Measurements from ENCODE around the gene FPGS. TPM values are rescaled to one million over a fixed set of nuclear protein-coding genes. Genes with fewer than 3 reads are reported as not detected.

Gene FPGS
- total RNA-seq, 3 donors from 2014 or later (not counting 1 experiment from before 2014, with no cell fraction given) = 99.1 to 108 (median 107) TPM

DNA sequence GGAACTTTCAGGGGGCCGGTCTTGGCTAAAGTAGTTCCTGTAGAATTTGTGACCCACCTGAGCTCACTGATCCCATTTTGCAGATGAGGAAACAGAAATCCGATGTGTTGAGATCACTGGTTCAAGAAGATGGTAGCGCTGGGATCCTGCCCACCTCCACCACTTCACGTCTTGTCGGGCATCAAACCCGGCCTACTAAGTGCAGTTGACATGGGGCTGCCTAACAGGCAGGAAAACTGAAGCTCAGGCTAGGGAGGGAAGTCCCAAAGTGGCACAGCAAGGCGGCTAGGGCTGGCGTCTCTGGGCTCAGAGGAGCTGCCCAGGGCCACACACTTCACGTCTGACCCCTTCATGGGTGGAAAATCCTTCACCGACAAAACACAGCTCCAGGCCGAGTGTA, 52.3 kb downstream of the FPGS start:
- 79% methylated on average over 11 of the region's 11 CpGs for WGBS (ENCODE audit: insufficient coverage)
- peak overlapping the region; percentile 72 for H3K27ac ChIP-seq (ENCODE audit: low read length)
- intact Hi-C loops (cut with micrococcal nuclease) = no loop called here
- ATAC-seq = no peak
- H3K4me1 Mint-ChIP-seq = peaks cover 19 to 37% of the 10 kb centered on the region in 2 donors
- H3K27me3 ChIP-seq (ENCODE audit: control insufficient read depth, insufficient read depth, low read length) = no peaks in the 10 kb centered on the region
- no peaks in the 10 kb centered on the region for H3K36me3 ChIP-seq (ENCODE audit: control insufficient read depth, insufficient read depth, low read length)
- H3K4me3 ChIP-seq (ENCODE audit: low read length) = no peak overlapping the region
- H3K4me3 Mint-ChIP-seq = no peak overlapping the region
- peaks cover under 1% of the 10 kb centered on the region for H3K9me3 ChIP-seq (ENCODE audit: control insufficient read depth, insufficient read depth, low read length)
- DNase-seq = no peak
- H3K9me3 Mint-ChIP-seq = no peaks in the 10 kb centered on the region
- no peaks in the 10 kb centered on the region for H3K36me3 Mint-ChIP-seq
- peaks cover 74% of the 10 kb centered on the region for H3K4me1 ChIP-seq (ENCODE audit: control insufficient read depth, insufficient read depth, low read length)
- H3K27me3 Mint-ChIP-seq (ENCODE audit: low read depth in 2 of 2) = no peaks in the 10 kb centered on the region
- peak overlapping the region in 1 of 2 donors; percentile 87 for H3K27ac Mint-ChIP-seq
- no peak for TF ChIP-seq CTCF (IDR thresholded peaks at IDR 0.05)

DNA sequence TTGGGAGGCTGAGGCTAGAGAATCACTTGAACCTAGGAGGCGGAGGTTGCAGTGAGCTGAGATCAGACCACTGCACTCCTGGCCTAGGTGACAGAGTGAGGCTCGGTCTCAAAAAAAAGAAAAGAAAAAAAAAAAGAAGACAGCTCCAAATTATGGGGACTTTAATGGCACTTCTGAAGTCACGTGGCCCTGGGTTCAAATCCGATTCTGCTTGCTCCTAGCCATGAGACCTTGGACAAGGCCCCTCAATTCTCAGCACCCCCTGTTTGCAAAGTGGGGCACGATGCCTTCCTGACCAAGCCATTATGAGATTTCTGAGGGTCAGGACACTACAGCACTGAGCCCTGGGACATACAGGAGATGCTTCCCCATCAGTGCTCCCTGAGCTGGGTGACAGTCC, 52.8 kb downstream of the FPGS start:
- 95% methylated on average over 5 of the region's 5 CpGs for WGBS (ENCODE audit: insufficient coverage)
- peak overlapping the region; percentile 13 for H3K4me3 Mint-ChIP-seq
- intact Hi-C loops (cut with micrococcal nuclease) = no loop called here
- no peaks in the 10 kb centered on the region for H3K27me3 Mint-ChIP-seq (ENCODE audit: low read depth in 2 of 2)
- ATAC-seq (no peak), DNase-seq (no peak)
- no peak for TF ChIP-seq CTCF (IDR thresholded peaks at IDR 0.05)
- no peaks in the 10 kb centered on the region for H3K36me3 Mint-ChIP-seq
- H3K4me3 ChIP-seq (ENCODE audit: low read length) = no peak overlapping the region
- H3K27me3 ChIP-seq (ENCODE audit: control insufficient read depth, insufficient read depth, low read length) = no peaks in the 10 kb centered on the region
- H3K27ac Mint-ChIP-seq = peak overlapping the region; percentile 51 to 87
- H3K27ac ChIP-seq (ENCODE audit: low read length) = peak overlapping the region; percentile 12
- no peaks in the 10 kb centered on the region for H3K9me3 ChIP-seq (ENCODE audit: control insufficient read depth, insufficient read depth, low read length)
- H3K4me1 Mint-ChIP-seq = peaks cover 19 to 41% of the 10 kb centered on the region in 2 donors
- H3K36me3 ChIP-seq (ENCODE audit: control insufficient read depth, insufficient read depth, low read length) = no peaks in the 10 kb centered on the region
- no peaks in the 10 kb centered on the region for H3K9me3 Mint-ChIP-seq
- H3K4me1 ChIP-seq (ENCODE audit: control insufficient read depth, insufficient read depth, low read length) = peaks cover 79% of the 10 kb centered on the region

DNA sequence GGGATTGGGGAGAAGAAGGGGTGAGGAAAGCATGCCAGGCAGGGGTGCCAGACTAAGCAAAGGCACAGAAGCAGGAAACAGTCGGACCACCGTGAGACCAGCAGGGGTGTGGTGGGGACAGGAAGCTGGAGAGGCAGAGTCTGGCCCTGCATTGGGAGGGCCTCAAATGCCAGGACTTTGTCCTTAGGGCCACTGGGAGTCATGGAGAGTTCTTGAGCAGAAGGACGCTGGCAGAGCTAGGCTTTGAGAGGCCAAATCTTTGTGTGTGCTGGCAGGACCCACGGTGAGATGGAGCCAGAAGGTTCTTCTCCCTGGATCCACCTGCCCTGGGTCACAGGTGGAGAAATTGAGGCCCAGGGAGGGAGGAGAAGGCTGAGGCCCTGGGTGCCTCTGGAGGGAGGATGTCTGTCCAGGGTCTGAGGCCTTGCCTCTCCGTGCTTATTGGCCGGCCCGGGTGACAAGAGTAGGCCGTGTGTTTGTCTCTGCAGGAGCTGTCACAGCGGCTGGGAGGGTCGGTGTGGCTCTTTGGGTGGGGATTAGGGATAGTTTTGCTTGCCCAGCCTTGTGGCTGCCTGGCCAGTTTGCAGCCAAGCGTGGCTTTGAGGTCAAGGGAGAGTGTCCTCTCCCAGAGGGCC, 53.5 kb downstream of the FPGS start:
- Histone ChIP-seq H3K4me3 (ENCODE audit: low read length) (no peak overlapping the region), H3K27me3 (ENCODE audit: control insufficient read depth, insufficient read depth, low read length) (no peaks in the 10 kb centered on the region), H3K9me3 (ENCODE audit: control insufficient read depth, insufficient read depth, low read length) (no peaks in the 10 kb centered on the region), H3K27ac (ENCODE audit: low read length) (no peak overlapping the region), H3K36me3 (ENCODE audit: control insufficient read depth, insufficient read depth, low read length) (no peaks in the 10 kb centered on the region), H3K4me1 (ENCODE audit: control insufficient read depth, insufficient read depth, low read length) (peaks cover 86% of the 10 kb centered on the region)
- ATAC-seq = no peak
- intact Hi-C loops (cut with micrococcal nuclease) = no loop called here
- no peak for TF ChIP-seq CTCF (IDR thresholded peaks at IDR 0.05)
- no peak overlapping the region for H3K4me3 Mint-ChIP-seq
- 74% methylated on average over 11 of the region's 11 CpGs for whole genome bisulfite sequencing (ENCODE audit: insufficient coverage)
- no peaks in the 10 kb centered on the region for H3K9me3 Mint-ChIP-seq
- H3K36me3 Mint-ChIP-seq = no peaks in the 10 kb centered on the region
- no peak for DNase-seq
- peaks cover 19 to 47% of the 10 kb centered on the region in 2 donors for H3K4me1 Mint-ChIP-seq
- H3K27ac Mint-ChIP-seq = peak overlapping the region; percentile 51 to 87
- H3K27me3 Mint-ChIP-seq (ENCODE audit: low read depth in 2 of 2) = no peaks in the 10 kb centered on the region

GRCh38 chr9:127856729-127857116, 54.0 kb downstream of the FPGS start:
- Histone ChIP-seq H3K27ac (ENCODE audit: low read length) (no peak overlapping the region), H3K4me3 (ENCODE audit: low read length) (no peak overlapping the region), H3K27me3 (ENCODE audit: control insufficient read depth, insufficient read depth, low read length) (no peaks in the 10 kb centered on the region), H3K4me1 (ENCODE audit: control insufficient read depth, insufficient read depth, low read length) (peaks cover 91% of the 10 kb centered on the region), H3K36me3 (ENCODE audit: control insufficient read depth, insufficient read depth, low read length) (no peaks in the 10 kb centered on the region), H3K9me3 (ENCODE audit: control insufficient read depth, insufficient read depth, low read length) (no peaks in the 10 kb centered on the region)
- Mint-ChIP-seq H3K9me3 (no peaks in the 10 kb centered on the region), H3K27ac (no peak overlapping the region), H3K4me3 (no peak overlapping the region), H3K27me3 (ENCODE audit: low read depth in 2 of 2) (no peaks in the 10 kb centered on the region), H3K4me1 (peaks cover 15 to 48% of the 10 kb centered on the region in 2 donors), H3K36me3 (no peaks in the 10 kb centered on the region)
- no peak for DNase-seq
- WGBS (ENCODE audit: insufficient coverage) = 72% methylated on average over 8 of the region's 8 CpGs
- intact Hi-C loops (cut with micrococcal nuclease) = no loop called here
- TF ChIP-seq CTCF (IDR thresholded peaks at IDR 0.05) = no peak
- no peak for ATAC-seq
